HG02678 (cell line): Measurements from ENCODE around the gene MPZL2.
A peak's percentile ranks its signal among the peaks of the same experiment; 100 is the strongest.

Source experiments
- ATAC-seq: cut with Tn5 transposase; IDR thresholded peaks from one replicate; pipeline ENCODE4 v1.9.1; 2021; ENCODE audit warnings: mild to moderate bottlenecking, moderate library complexity; ENCODE audit not compliant: unreplicated experiment

The MPZL2 gene

GRCh38 chr11:118223570-118223969, 40.5 kb downstream of the MPZL2 start:
- ATAC-seq, result no peak

GRCh38 chr11:118222437-118222836, 41.7 kb downstream of the MPZL2 start:
- ATAC-seq, result no peak

- no peak for ATAC-seq
Measured at GRCh38 chr11:118221419-118221818, 42.7 kb downstream of the MPZL2 start.

DNA sequence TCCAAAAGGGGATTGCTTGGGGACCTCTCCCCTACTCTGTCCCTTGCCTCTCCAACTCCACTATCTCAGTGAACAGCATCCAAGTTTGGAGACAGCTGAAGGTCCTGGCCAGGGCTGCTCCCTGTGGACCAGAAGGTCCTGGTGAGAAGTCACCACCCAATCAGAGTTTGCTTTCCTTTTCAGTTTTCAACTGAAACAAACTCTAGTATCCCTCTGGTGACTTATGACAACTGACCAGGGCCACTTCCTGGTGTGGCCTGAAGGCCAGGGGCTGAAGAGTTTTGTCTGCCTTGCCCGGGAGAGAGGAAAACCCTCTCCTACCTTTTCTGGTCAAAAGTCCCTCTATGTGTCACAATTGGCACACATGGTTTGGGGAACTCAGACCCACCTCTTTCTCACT, 44.4 kb downstream of the MPZL2 start:
- ATAC-seq, result no peak

GRCh38 chr11:118219244-118219643, 44.9 kb downstream of the MPZL2 start:
- no peak for ATAC-seq

DNA sequence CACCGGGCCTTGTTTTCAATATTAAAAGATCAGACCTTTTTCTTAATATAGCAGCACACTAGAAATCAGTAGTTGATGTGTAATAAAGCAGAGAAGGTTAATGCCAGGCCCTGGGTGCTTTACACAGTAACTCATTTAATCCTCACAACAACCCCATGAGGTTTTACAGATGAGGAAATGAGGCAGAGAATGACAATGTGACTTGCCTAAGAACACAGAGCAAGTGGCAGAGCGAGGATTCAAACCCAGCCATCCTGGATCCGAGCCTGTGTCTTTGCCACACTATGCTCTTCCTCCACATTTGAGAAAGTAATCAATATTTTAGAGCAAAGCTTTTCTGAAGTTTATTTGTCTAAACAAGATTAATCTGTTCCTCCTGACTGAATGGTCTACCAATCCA, 46.5 kb downstream of the MPZL2 start:
- ATAC-seq, result no peak

- ATAC-seq, result peak; percentile 49
Measured at GRCh38 chr11:118216621-118217481, 47.2 kb downstream of the MPZL2 start.

GRCh38 chr11:118215765-118216164, 48.3 kb downstream of the MPZL2 start:
- ATAC-seq, result no peak

- no peak for ATAC-seq
Measured at GRCh38 chr11:118215262-118215661, 48.8 kb downstream of the MPZL2 start.

- ATAC-seq, result no peak
Measured at GRCh38 chr11:118214210-118214914, 49.7 kb downstream of the MPZL2 start.

DNA sequence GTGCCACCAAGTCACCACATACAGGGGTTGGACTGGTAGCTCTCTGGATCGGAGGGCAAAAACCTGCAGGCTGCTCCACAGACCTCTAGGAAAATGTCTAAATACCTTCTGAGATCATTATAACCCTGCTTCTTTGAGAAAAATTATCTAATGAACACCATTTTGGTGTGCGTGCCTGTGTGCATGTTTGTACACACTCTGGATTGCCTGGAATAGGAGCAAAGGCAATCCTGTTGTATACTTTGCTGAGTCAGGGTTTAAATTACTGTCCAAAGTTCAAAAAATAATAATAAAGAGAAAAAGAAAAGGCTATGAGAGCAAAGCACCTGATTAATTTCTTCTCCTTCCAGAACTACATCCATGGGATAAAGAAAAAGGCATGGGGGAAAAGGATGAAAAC, 50.3 kb downstream of the MPZL2 start:
- no peak for ATAC-seq

- ATAC-seq, result no peak
Measured at GRCh38 chr11:118213201-118213600, 50.9 kb downstream of the MPZL2 start.

GRCh38 chr11:118212781-118213191, 51.3 kb downstream of the MPZL2 start:
- ATAC-seq, result no peak

- ATAC-seq, result no peak
Measured at GRCh38 chr11:118212131-118212725, 51.9 kb downstream of the MPZL2 start.

DNA sequence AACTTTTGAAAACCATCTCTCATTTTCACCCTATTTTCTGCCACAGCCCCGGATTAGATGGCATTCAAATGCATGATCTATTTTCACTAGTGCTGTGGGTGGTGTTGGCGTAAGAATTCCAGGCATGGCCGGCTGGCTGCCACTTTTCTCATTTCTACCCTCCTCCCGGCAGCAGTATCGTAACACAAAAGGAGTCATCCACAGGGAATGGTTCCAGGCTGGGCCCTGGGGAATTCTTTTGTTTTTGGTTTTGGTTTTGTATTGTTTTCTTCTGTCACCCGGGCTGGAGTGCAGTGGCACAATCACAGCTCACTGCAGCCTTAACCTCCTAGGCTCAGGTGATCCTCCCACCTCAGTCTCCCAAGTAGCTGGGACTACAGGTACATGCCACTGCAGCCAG, 53.1 kb downstream of the MPZL2 start:
- ATAC-seq, result no peak

DNA sequence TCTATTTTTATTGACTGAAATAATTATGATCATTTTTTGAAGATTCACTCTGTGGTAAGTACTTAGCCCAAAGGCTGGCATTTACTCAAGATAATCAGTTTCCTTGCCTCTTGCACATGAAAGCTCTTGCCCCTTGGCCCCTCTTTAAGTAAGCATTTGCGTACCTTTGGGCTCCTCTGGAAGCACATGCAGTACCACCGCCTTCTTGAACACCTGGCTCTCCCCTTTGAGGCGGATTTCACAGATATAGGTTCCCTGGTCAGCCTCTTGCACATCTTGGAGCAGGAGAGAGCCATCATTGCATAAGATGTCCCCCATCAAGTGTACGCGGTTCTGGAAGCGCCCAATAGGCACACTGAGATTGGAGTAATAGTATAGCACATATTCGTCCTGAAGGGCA, 53.8 kb downstream of the MPZL2 start:
- ATAC-seq, result no peak

- no peak for ATAC-seq
Measured at GRCh38 chr11:118209033-118209432, 55.1 kb downstream of the MPZL2 start.

DNA sequence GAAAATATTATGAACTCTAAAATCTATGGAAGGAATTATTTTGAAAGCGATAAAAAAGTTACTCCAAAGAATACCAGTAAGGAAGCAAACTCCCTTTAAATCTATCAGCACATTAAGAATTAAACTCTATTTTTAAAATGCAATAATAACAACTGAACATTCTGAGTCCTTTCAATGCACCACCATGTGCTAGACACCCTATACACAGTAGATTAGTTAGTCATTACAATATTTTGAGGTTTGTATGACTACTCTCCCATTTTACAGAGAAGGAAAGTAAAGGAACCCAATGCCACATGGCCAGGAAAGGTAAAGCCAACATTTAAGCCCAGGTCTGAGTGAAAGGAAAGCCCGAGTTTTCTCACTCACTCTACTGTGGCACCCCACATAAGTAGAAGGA, 57.0 kb downstream of the MPZL2 start:
- ATAC-seq, result no peak

DNA sequence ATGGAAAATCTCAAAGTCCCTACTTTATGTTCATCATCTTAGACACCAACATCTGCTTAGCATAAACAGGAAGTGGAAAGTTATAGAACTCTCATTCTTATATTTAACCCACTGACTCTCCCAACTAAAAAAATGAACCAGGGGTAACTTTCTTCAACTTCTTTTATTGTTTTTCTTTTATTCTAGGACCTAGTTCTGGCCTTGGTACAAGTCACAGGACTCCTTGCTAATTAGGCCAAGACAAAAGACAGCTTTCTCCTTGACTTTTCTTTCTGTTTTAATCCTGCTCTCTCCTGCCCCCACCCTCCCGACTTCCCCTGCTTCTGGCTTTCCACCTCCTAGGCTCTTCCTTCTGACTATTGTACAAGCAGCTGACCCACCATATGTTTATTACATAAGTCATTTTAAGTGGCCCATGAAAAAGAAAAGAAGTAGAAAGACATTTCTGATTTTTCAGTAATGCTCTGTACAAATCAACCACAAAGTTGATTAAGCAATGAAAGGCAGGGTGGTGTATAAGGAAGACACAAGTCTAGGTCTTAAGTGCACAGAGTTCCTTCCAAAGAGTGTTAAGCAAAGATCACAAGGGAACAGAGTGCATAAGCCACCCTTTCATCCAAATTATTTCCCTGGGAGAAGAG, 57.6 kb downstream of the MPZL2 start:
- ATAC-seq, result no peak

GRCh38 chr11:118205606-118206378, 58.3 kb downstream of the MPZL2 start:
- no peak for ATAC-seq
